Left lung (tissue), 10 donors: ENCODE data around the gene EXOC4. TPM values are rescaled to one million over a fixed set of nuclear protein-coding genes. Genes with fewer than 3 reads are reported as not detected.

Experiments
- ATAC-seq: fragments of 200-7000 bp; cut with Tn5 transposase; one replicate; pipeline ENCODE4 v1.9.1; 2020; ENCODE audit warnings: moderate library complexity
- DNase-seq, 4 donors: peaks; one replicate each; pipeline ENCODE4 v3.0.0-alpha.2; 2013 to 2020
- H3K27ac ChIP-seq, 2 donors: fragments of 200-600 bp; sonication (generic) in 1 of 2; one replicate each; pipeline versions ENCODE4 v1.5.0 to v1.8.0; 2020 to 2021
- H3K27me3 ChIP-seq, 2 donors: fragments of 200-600 bp; sonication (generic) in 1 of 2; one replicate each; pipeline versions ENCODE4 v1.5.0 to v1.8.0; 2020 to 2021
- H3K36me3 ChIP-seq, 2 donors: fragments of 200-600 bp; sonication (generic) in 1 of 2; one replicate each; pipeline versions ENCODE4 v1.5.0 to v1.8.0; 2020 to 2021
- H3K4me1 ChIP-seq, 2 donors: fragments of 200-600 bp; one replicate each; pipeline ENCODE4 v1.8.0; 2021
- H3K4me3 ChIP-seq, 2 donors: fragments of 200-600 bp; sonication (generic) in 1 of 2; one replicate each; pipeline versions ENCODE4 v1.5.0 to v1.8.0; 2020 to 2021; ENCODE audit warnings: mild to moderate bottlenecking in 1 of 2
- H3K9me3 ChIP-seq, 2 donors: fragments of 200-600 bp; sonication (generic) in 1 of 2; one replicate each; pipeline versions ENCODE4 v1.5.0 to v1.8.0; 2020 to 2021
- CTCF ChIP-seq, 2 donors: fragments of 200-600 bp; sonication (generic) in 1 of 2; IDR thresholded peaks; one replicate each; pipeline versions ENCODE4 v1.5.0 to v1.8.0; 2021; ENCODE audit warnings: antibody characterized with exemption in 2 of 2
- intact Hi-C, 2 donors: fragments of 100-400 bp; cut with DNase I; formaldehyde crosslinking; loops; one replicate each; pipeline versions ENCODE4 v1.11.2 to v1.14.2; 2022
- polyA plus RNA-seq, 6 donors: library from polyadenylated mRNA; unstranded; fragments of 120-200 nt; gene quantifications; one replicate each; pipeline ENCODE4 v1.2.1, GENCODE V29; 2013; ENCODE audit not compliant: insufficient read length in 6 of 6
- total RNA-seq, 2 donors: library from RNA; stranded (reverse); fragmentation: NEBNext Ultra II Directional; extraction: Animal tissue kit (Norgen Biotek cat#: 25700); gene quantifications; one replicate each; pipeline ENCODE4 v1.2.1, GENCODE V29; 2021
- donor health status: DM: no; HTN: yes; CAD: no.
- donor health status: DM: no; HTN: no; CAD: no.

Gene EXOC4
- total and polyA plus RNA-seq, 8 donors: 52.5 to 79.4 (median 65.9) TPM

DNA sequence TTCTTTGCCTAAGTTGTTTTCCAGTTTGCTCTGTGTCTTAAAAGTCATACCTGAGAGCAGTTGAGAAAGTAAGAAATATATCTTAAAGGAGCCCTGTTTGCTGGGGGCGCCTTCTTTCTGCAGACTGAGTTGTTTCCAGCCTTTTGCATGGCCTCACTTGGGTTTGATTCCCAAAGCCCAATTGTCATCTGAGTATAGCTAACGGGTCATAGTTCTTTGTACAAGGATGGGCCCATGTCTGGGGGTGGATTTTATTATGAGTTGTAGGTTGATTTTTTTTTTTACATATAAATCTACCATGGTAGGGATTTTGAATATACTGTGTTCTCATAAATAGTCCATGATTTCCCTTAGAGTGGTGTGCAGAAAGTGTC is 555.6 kb downstream of the EXOC4 start:
- Histone ChIP-seq H3K27ac (no peak overlapping the region), H3K27me3 (no peaks in the 10 kb centered on the region), H3K4me3 (no peak overlapping the region), H3K9me3 (no peaks in the 10 kb centered on the region), H3K4me1 (no peaks in the 10 kb centered on the region), H3K36me3 (no peaks in the 10 kb centered on the region)
- intact Hi-C loops: no loop called here
- ATAC-seq (no peak), DNase-seq (no peak)
- no peak for TF ChIP-seq CTCF (IDR thresholded peaks at IDR 0.05)

- Histone ChIP-seq H3K36me3 (peaks cover 0 to 7% of the 10 kb centered on the region in 2 donors), H3K27me3 (no peaks in the 10 kb centered on the region), H3K9me3 (no peaks in the 10 kb centered on the region), H3K27ac (no peak overlapping the region), H3K4me3 (no peak overlapping the region), H3K4me1 (no peaks in the 10 kb centered on the region)
- intact Hi-C loops: no loop called here
- ATAC-seq (no peak), DNase-seq (no peak)
- TF ChIP-seq CTCF (IDR thresholded peaks at IDR 0.05): no peak
Measured at GRCh38 chr7:133812877-133813276, 560.0 kb downstream of the EXOC4 start.

GRCh38 chr7:133815611-133816210 is 562.8 kb downstream of the EXOC4 start:
- no peaks in the 10 kb centered on the region for H3K4me1 ChIP-seq
- no peaks in the 10 kb centered on the region for H3K9me3 ChIP-seq
- no peak for TF ChIP-seq CTCF (IDR thresholded peaks at IDR 0.05)
- DNase-seq (no peak), ATAC-seq (no peak)
- intact Hi-C loops: no loop called here
- peaks cover 0 to 10% of the 10 kb centered on the region in 2 donors for H3K36me3 ChIP-seq
- no peaks in the 10 kb centered on the region for H3K27me3 ChIP-seq
- H3K4me3 ChIP-seq: no peak overlapping the region
- H3K27ac ChIP-seq: no peak overlapping the region

DNA sequence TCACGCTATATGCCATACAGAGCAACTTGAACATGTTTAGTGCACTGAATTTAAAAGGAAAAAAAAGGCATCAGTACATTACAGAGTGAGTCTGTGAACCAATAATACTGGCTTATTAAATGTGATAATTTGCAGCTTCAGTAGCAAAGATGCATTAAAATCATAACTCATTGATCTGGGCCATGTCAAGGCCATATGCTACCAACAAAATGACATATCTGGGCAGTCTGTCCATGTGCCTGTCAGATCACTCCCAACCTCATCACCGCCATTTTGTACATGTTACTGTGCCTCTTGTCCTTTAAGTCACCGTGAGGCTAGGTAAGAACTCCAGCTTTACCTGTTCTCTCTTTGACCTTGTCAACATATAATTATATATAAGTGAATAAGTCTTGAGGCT is 566.8 kb downstream of the EXOC4 start:
- TF ChIP-seq CTCF (IDR thresholded peaks at IDR 0.05): no peak
- ATAC-seq: no peak
- intact Hi-C loops: no loop called here

GRCh38 chr7:133820584-133820983 is 567.7 kb downstream of the EXOC4 start:
- DNase-seq: no peak
- intact Hi-C loops: no loop called here
- Histone ChIP-seq H3K36me3 (peaks cover 0 to 10% of the 10 kb centered on the region in 2 donors), H3K27me3 (no peaks in the 10 kb centered on the region), H3K27ac (no peak overlapping the region), H3K4me3 (no peak overlapping the region), H3K4me1 (no peaks in the 10 kb centered on the region), H3K9me3 (no peaks in the 10 kb centered on the region)
- TF ChIP-seq CTCF (IDR thresholded peaks at IDR 0.05): no peak
- no peak for ATAC-seq

More for the DNA sequence above, 566.8 kb downstream of the EXOC4 start:
- H3K36me3 ChIP-seq: peaks cover 0 to 10% of the 10 kb centered on the region in 2 donors
- H3K27ac ChIP-seq: no peak overlapping the region
- no peak overlapping the region for H3K4me3 ChIP-seq
- no peak for DNase-seq
- no peaks in the 10 kb centered on the region for H3K9me3 ChIP-seq
- H3K27me3 ChIP-seq: no peaks in the 10 kb centered on the region
- H3K4me1 ChIP-seq: no peaks in the 10 kb centered on the region
